Activated B cell treated with CpG ODN at 0.5 μM for 24 hours (primary cell): ENCODE data around the gene SPATS2. TPM values are rescaled to one million over a fixed set of nuclear protein-coding genes. Genes with fewer than 3 reads are reported as not detected.

Experiments
- ATAC-seq: fragments of 200-7000 bp; cut with Tn5 transposase; one replicate; pipeline ENCODE4 v1.10.0; 2021; ENCODE audit warnings: low read depth, mild to moderate bottlenecking, moderate library complexity
- CTCF ChIA-PET: fragments of 350-600 bp; sonication (Branson Sonifier 250); formaldehyde crosslinking; loops from one replicate; lab custom pipeline; 2021; ENCODE audit warnings: antibody characterized with exemption; lab: Charles Lee
- POLR2A ChIA-PET: fragments of 350-600 bp; sonication (Branson Sonifier 250); formaldehyde crosslinking; loops from one replicate; lab custom pipeline; 2021; ENCODE audit warnings: antibody characterized with exemption; lab: Charles Lee
- DNase-seq: peaks from one replicate; pipeline ENCODE4 v3.0.0; 2022
- H3K27ac Mint-ChIP-seq: one replicate; pipeline ENCODE4 v1.8.0; 2020; ENCODE audit warnings: mixed read lengths
- H3K27me3 Mint-ChIP-seq: one replicate; pipeline ENCODE4 v1.8.0; 2021; ENCODE audit warnings: mixed read lengths
- H3K36me3 Mint-ChIP-seq: one replicate; pipeline ENCODE4 v1.8.0; 2021; ENCODE audit warnings: low read depth, mixed read lengths
- H3K4me1 Mint-ChIP-seq: one replicate; pipeline ENCODE4 v1.8.0; 2021; ENCODE audit warnings: mixed read lengths
- H3K4me3 Mint-ChIP-seq: one replicate; pipeline ENCODE4 v1.8.0; 2020; ENCODE audit warnings: mild to moderate bottlenecking, mixed read lengths
- H3K9me3 Mint-ChIP-seq: one replicate; pipeline ENCODE4 v1.8.0; 2020; ENCODE audit warnings: mixed read lengths
- intact Hi-C: fragments of 100-400 bp; cut with micrococcal nuclease; formaldehyde crosslinking; loops from one replicate; pipeline ENCODE4 v1.15.1; 2024
- total RNA-seq: library from RNA; stranded (reverse); gene quantifications from 2 replicates; pipeline ENCODE4 v1.2.3, GENCODE V29; 2022
- TF ChIP-seq, protein P1 (sequence below): fragments of 200-600 bp; IDR thresholded peaks from one replicate; pipeline ENCODE4 v1.8.0; 2022; ENCODE audit warnings: antibody characterized with exemption, mild to moderate bottlenecking

Gene SPATS2
- total RNA-seq, 1 donor from 2014 or later, result 18.9 TPM

DNA sequence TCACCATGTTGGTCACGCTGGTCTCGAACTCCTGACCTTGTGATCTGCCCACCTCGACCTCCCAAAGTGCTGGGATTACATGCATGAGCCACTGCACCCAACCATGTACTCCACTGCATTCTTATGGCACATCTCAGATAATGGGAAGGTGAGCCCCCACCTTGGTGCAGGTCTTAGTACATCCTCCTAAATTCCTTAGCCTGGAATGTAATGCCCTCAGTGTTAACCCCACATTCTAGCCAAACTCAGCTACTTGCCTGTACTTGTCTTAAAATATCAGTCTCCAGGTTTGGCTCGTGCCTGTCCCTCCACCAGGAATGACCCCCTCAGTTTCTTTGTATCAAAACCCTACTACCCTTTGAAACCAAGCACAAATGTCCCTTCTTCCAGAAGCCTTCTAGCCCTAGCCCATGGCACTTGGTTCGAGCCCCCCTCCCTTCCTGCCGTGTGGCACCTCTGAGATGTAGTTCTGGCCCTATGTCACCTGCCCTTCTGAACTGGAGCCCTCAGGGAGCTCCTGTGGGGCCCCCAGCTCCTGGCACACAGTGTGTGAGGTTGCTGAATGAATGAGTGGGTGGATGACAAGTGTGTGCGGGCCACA is 179.9 kb downstream of the SPATS2 start:
- ChIA-PET POLR2A (interaction anchor here (0.6 kb wide), 1 partner anchor 112 kb away, joined by 5 read pairs; no protein-coding TSS in a partner anchor), CTCF (no interaction called here)
- Mint-ChIP-seq H3K4me3 (no peak overlapping the region), H3K27ac (no peak overlapping the region), H3K27me3 (peaks cover 38% of the 10 kb centered on the region), H3K36me3 (no peaks in the 10 kb centered on the region), H3K9me3 (no peaks in the 10 kb centered on the region), H3K4me1 (peaks cover 10% of the 10 kb centered on the region)
- no peak for DNase-seq
- TF ChIP-seq, protein P1, sequence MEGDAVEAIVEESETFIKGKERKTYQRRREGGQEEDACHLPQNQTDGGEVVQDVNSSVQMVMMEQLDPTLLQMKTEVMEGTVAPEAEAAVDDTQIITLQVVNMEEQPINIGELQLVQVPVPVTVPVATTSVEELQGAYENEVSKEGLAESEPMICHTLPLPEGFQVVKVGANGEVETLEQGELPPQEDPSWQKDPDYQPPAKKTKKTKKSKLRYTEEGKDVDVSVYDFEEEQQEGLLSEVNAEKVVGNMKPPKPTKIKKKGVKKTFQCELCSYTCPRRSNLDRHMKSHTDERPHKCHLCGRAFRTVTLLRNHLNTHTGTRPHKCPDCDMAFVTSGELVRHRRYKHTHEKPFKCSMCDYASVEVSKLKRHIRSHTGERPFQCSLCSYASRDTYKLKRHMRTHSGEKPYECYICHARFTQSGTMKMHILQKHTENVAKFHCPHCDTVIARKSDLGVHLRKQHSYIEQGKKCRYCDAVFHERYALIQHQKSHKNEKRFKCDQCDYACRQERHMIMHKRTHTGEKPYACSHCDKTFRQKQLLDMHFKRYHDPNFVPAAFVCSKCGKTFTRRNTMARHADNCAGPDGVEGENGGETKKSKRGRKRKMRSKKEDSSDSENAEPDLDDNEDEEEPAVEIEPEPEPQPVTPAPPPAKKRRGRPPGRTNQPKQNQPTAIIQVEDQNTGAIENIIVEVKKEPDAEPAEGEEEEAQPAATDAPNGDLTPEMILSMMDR, result no peak
- no peak for ATAC-seq
- intact Hi-C loops, result no loop called here

DNA sequence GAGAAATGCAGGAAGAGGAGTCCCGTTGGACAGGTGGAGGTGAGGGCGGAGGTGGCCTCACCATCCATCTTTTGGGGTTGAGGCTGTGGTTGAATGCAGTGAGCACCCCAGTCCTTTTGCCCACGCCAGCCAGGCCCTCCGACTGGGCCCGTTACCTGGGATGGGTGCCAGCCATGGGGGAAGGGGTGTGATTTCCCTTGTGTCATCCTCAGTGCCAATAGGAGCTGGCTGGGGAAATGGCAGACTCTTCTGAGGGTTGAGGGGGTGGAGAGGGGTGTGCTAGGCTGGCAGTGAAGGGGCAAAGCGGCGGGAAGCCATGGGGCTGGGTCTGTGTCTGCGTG is 181.2 kb downstream of the SPATS2 start:
- CTCF ChIA-PET, result no interaction called here
- ATAC-seq, result no peak

DNA sequence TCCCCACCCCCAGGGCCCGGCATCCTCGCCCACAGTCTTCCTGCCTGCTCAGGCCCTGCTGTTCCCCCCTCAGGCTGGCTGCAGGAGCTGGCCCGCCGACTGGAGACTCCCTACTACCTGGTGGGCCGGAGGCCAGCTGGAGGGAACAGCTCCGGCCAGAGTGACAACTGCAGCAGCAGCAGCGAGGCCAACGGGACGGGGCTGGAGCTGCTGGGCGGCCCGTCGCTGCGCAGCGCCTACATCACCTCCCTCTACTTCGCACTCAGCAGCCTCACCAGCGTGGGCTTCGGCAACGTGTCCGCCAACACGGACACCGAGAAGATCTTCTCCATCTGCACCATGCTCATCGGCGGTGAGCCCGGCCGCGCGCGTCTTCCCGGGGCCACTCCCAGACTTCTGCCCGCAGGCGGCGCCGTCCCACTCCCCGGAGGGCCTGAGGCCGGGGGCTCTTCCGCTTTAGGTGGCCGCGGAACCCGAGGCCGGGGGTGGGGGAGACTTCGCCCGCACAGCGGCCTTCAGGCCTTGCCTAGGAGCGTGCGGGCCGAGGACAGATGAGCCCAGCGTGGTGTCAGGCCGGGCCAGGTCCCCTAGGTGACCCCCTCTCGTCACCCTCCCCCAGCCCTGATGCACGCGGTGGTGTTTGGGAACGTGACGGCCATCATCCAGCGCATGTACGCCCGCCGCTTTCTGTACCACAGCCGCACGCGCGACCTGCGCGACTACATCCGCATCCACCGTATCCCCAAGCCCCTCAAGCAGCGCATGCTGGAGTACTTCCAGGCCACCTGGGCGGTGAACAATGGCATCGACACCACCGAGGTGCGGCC is 181.8 kb downstream of the SPATS2 start:
- no peaks in the 10 kb centered on the region for H3K9me3 Mint-ChIP-seq
- POLR2A ChIA-PET, result interaction anchor here (1.5 kb wide), 1 partner anchor 18 kb away, joined by 5 read pairs; no protein-coding TSS in a partner anchor
- H3K4me3 Mint-ChIP-seq, result peak overlapping the region; percentile 78
- no peak overlapping the region for H3K27ac Mint-ChIP-seq
- DNase-seq (peak; percentile 41), ATAC-seq (peak; percentile 56)
- CTCF ChIA-PET, result no interaction called here
- TF ChIP-seq, protein P1, result no peak
- H3K4me1 Mint-ChIP-seq, result peaks cover 10% of the 10 kb centered on the region
- H3K27me3 Mint-ChIP-seq, result peaks cover 38% of the 10 kb centered on the region
- H3K36me3 Mint-ChIP-seq, result no peaks in the 10 kb centered on the region
- intact Hi-C loops, result loop anchor here (1.0 kb wide), 1 partner anchor 10 kb away; the partner anchor contains the start of gene KCNH3

More for the DNA sequence above, 181.2 kb downstream of the SPATS2 start:
- Mint-ChIP-seq H3K27ac (no peak overlapping the region), H3K4me1 (peaks cover 10% of the 10 kb centered on the region), H3K27me3 (peaks cover 38% of the 10 kb centered on the region), H3K9me3 (no peaks in the 10 kb centered on the region), H3K4me3 (peak overlapping the region; percentile 78), H3K36me3 (no peaks in the 10 kb centered on the region)
- POLR2A ChIA-PET, result interaction anchor here (1.5 kb wide), 1 partner anchor 19 kb away, joined by 5 read pairs; no protein-coding TSS in a partner anchor
- TF ChIP-seq, protein P1, result no peak
- intact Hi-C loops, result no loop called here
- DNase-seq, result no peak

DNA sequence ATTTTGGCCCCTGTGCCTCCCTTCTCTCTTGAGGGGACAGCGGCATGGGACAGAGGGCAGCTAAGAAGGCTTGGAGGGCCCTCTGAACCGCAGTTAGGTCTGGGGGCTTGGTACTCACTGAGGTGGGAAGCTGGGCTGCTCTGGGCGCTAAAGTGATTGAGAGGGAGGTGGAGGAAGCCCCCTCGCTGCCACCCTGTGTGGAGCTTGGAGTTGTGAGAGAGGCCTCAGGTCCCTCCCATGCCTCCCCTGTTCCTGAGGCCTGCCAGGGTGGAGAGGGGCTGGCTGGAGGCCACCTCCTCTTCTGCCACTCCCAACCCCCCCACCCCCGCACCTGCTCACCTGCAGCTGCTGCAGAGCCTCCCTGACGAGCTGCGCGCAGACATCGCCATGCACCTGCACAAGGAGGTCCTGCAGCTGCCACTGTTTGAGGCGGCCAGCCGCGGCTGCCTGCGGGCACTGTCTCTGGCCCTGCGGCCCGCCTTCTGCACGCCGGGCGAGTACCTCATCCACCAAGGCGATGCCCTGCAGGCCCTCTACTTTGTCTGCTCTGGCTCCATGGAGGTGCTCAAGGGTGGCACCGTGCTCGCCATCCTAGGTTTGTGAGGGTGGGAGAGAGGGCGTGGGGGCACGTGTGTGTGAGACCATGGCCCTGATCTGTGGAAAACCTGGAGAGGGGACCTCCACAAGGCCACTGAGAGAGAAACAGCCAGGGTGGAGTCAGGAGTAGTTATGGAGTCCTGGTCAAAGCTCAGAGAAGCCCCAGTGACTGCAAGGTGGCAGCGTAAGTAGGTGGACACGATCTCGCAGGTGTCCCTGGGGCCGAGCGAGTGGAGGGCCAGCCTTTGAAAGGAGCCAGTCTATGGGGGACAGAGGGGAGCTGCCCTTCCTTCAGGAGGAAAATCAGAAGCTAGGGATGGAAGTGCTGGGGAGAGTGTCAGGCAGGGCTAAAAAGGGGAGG is 182.8 kb downstream of the SPATS2 start:
- peaks cover 33% of the 10 kb centered on the region for H3K27me3 Mint-ChIP-seq
- TF ChIP-seq, protein P1, result no peak
- no peaks in the 10 kb centered on the region for H3K9me3 Mint-ChIP-seq
- DNase-seq (no peak), ATAC-seq (no peak)
- ChIA-PET POLR2A (interaction anchor here (0.6 to 1.5 kb wide), 2 partner anchors 17 to 475 kb away, joined by 3 to 5 read pairs; partner anchors contain the start of gene RACGAP1), CTCF (interaction anchor here (1.1 kb wide), 1 partner anchor 191 kb away, joined by 3 read pairs; no protein-coding TSS in a partner anchor)
- no peak overlapping the region for H3K27ac Mint-ChIP-seq
- no peak overlapping the region for H3K4me3 Mint-ChIP-seq
- no peaks in the 10 kb centered on the region for H3K36me3 Mint-ChIP-seq
- H3K4me1 Mint-ChIP-seq, result peaks cover 10% of the 10 kb centered on the region
- intact Hi-C loops, result loop anchor here (1.0 to 5.0 kb wide), 2 partner anchors 11 to 157 kb away; partner anchors contain the start of genes FMNL3 and KCNH3
